ENCODE results near the gene HRH1.
"Not testable (repeated sequence)": the region's sequence is repeated elsewhere in the genome, so short reads cannot be mapped to it uniquely, and the experiment has no call there.

HRH1 gene, protein sequence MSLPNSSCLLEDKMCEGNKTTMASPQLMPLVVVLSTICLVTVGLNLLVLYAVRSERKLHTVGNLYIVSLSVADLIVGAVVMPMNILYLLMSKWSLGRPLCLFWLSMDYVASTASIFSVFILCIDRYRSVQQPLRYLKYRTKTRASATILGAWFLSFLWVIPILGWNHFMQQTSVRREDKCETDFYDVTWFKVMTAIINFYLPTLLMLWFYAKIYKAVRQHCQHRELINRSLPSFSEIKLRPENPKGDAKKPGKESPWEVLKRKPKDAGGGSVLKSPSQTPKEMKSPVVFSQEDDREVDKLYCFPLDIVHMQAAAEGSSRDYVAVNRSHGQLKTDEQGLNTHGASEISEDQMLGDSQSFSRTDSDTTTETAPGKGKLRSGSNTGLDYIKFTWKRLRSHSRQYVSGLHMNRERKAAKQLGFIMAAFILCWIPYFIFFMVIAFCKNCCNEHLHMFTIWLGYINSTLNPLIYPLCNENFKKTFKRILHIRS

DNA sequence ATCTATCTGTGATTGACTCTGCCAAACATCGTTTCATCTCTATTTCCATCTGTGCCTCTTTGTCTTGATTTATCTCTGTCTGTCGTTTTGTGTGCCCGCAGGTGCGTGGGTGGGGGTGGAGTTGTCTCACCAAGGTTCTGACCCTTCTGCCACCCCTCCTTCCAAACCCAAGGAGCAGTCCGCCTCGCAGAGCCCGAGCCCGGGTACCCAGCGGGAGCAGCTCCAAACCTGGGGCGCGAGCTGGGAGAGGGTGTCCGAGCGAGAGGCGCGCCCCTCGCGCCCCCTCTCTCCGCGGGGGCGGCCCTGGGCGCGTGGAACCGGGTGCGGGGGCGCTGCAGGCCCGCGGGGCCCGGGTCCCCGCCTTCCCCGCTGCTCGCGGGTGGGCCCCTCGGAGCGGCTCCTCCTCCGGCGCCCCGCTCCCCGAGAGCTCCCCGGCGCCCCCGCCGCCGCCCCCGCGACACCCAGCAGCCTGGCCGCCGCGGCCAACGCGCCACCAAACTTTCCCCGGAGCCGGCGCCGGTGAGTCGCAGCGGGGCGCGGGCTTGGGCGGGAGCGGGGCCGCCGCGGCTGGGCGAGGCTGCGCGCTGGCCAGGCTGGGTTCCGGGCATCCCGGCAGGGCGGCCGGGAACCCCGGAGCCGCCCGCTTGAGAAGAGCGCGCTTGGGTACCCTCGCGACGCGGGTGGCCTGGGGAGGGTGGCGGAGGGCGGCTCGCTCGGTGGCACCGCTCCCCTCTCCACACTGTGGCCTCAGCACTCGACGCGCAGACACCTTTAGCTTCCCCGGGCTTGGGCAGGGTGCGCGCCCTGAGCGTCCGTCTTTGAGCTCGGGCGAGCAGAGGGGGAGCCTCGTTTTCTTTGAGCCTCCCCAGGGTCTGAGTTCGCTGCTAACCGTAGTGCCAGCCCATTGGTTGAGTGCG, at the start of gene HRH1:
HRH1 (plus strand) TSS at position 458 of the 917 bp plus-strand sequence. CDS start 104,545 bp downstream, outside the sequence.
- no peak for DNase-seq (ENCODE audit: low spot score)
- FAIRE-seq = no peak

DNA sequence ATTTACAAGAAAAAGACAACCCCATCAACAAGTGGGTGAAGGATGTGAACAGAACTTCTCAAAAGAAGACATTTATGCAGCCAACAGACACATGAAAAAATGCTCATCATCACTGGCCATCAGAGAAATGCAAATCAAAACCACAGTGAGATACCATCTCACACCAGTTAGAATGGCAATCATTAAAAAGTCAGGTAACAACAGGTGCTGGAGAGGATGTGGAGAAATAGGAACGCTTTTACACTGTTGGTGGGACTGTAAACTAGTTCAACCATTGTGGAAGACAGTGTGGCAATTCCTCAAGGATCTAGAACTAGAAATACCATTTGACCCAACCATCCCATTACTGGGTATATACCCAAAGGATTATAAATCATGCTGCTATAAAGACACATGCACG, 41.0 kb upstream of the HRH1 start:
- not testable (repeated sequence) for FAIRE-seq; DNase-seq (ENCODE audit: low spot score)

DNA sequence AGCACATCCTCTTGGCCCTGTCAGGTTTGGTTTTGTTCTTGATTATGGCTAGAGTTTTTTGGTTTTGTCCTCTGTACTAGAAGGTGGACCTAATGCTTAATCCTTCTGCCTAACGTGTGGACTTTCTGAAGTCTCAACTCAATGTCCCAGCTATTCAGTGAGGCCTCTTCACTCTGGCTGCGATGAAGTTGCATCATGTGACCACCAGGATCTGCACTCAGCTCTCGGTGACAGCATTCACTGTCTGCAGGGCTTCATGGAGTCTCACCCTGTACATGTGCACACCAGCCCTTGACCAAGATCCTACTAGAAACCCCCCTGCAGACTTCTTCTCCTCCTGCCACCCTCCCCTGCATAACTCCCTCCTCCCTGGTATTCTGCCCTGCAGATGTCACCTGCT, 38.7 kb upstream of the HRH1 start:
- DNase-seq (ENCODE audit: low spot score) (no peak), FAIRE-seq (no peak)

DNA sequence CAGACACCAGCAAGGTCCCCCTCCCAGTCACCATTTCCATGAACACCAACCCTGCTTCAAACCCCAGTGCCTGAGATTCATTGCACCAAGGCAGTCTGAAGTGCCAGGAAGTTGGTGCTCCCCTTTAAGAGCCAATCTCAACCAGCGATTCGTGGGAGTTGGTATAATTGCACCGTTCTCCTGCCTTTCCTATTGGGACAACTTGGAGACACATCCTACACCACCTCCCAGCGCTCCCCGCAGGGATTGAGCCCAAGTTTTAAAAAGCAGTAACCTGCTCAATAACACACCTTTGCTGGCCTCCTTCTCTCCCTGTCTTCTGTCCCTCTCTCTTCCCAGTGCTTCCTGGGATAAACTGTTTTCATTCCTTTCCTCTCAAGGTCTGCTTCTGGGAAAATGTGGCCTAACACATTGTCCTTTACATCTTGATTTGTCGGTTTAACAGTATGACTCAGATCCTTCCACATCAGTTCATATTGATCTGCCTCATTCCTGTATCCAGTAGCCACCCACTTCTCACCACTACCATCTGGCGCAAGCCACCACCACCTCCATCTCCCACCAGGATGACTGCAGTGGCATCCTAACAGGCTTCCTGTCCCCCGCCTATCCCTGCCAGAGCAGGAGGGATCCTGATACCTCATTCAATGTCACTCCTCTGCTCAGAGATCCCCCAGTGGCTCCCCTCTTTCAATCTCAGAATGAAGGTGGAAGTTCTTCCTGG, 37.8 kb upstream of the HRH1 start:
- FAIRE-seq (no peak), DNase-seq (ENCODE audit: low spot score) (no peak)

DNA sequence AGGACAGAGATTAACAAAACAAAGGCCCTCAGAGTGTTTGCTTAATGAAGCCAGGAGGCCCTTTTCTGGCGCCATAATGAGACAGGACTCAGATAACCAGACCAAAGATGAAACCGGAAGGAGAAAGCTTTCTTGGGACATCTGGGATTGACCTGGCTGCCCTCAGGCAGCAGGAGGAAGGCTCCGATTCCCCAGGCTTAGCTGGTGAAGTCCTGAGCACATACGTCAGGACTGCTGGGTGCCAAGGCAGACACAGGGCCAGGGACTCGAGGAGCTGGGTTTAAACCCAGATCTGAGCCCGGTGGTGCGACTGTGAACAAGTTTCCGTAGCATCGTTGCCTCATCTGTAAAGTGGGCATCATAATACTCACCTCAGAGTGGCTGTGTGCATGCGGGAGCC, 36.7 kb upstream of the HRH1 start:
- FAIRE-seq = no peak
- no peak for DNase-seq (ENCODE audit: low spot score)

DNA sequence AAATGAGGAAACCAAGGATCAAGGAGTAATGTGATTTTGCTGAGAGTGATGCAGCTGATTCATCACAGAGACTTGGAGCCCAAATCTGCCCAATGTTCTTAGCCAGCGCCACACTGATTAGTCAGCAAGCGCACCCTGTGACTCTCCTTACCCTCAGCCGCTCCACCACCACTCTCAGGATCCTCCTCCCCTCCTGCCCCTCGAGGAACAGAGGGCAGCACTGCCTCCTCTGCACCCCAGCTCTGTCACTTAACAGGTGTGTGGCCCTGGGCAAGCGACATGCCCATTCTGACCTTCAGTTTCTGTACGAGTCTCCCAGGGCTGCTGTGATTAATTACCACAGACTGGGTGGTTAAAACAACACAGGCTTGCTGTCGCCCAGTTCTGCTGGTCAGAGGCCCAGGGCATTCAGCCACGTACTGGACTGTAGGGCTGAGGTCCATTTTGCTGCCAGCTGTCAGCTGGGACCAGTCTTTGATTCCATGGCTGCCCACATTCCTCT, 36.1 kb upstream of the HRH1 start:
- no peak for FAIRE-seq
- DNase-seq (ENCODE audit: low spot score) = no peak

DNA sequence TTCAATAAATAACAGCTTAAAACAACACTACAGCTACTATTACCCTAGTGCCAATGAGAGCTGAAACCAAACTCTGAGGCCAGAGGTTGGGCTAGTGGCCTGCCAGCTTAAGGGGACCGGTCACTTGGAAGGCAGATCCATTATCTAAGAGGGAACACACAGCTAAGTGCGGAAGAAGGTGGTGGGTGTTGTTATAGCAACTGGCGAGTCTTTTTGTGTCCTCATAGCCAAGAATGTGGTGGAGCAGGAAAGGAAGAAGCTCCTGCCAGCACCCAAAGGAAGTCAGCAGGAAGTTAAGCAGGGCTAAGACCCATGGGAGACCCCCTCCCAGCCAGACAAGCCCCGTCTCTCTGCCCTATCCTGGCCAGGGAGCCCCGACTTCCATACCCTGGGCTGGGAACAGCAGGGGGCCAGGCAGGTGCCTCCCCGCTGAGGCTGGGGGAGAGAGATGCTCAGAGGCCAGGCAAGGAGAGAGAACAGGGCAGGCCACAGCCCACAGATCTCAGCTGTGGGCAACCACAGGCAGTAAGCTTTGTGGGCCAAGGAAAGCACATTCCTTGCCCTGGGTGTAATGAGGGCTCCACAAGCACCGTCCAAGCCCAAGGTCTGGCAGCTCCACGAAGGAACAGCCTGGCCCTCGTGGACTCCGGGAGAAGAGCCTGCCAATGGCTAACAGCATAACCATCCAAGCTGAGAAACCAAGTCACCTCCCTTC, 34.0 kb upstream of the HRH1 start:
- no peak for FAIRE-seq

DNA sequence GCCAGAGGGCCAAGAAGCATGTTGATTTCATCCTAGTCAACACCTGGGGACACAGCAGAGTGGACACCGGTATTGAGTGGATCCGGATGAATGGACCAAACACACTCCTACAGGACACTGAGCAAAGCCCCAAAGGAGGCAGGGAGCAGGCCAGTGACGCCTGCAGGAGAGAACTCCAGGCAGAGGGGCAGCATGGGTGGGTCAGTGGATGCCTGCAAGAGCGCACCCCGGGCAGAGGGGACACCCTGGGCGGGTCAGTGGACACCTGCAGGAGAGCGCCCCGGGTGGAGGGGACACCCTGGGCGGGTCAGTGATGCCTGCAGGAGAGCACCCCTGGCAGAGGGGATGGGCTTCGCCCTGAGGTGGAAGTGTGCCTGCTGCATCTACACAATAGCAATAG, 27.6 kb upstream of the HRH1 start:
- DNase-seq (ENCODE audit: low spot score) (no peak), FAIRE-seq (no peak)

More for the DNA sequence above, 34.0 kb upstream of the HRH1 start:
- DNase-seq (ENCODE audit: low spot score) = no peak

DNA sequence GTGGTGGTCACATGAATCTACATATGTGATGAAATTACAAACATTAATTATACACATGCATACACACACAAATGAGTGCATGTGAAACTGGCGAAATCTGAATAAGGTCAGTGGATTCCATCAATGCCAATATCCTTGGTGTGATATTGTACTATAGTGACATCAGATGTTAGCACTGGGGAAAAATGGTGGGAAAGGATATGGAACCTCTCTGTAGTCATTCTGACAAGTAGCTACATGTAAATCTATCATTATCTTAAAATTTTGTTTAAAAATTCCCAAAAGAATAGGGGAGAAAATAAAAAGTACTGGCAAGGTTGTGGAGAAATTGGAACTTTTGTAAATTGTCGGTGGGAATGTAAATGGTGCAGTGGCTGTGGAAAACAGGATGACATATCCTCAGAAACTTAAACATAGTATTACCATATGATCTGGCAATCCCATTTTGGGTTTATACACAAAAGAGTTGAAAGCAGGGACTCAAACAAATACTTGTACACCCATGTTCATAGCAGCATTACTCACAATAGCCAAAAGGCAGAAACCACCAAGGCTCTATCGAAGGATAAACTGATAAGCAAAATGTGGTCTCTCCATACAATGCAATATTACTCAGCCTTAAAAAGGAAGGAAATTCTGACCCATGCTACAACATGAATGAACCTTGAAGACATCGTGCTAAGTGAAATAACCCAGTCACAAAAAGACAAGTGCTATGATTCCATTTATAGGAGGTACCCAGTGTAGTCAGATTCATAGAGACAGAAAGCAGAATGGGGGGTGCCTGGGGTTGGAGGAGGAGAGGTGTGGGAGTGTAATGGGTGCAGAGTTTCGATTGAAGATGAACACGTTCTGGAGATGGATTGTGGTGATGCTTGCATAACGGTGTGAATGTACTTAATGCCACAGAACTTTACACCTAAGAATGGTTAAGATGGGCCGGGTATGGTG, 25.3 kb upstream of the HRH1 start:
- no peak for FAIRE-seq

DNA sequence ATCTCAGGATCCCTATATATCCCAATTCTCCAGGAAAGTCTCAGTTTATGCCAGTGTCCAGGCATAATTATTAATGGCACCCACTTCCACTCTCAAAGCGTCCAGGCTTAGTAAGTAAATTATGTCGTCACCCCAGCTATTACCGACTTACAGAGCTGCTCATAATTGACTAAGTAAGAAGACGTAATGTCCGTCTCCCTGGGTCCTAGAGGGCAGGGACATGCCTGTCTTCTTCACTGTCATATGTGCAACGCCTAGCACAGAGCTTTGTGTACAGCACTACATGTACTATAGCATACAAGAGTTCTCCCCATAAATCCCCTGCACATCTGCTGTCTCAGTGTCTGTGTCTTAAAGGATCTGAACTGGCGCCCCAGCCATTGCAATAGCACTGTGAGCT, 23.9 kb upstream of the HRH1 start:
- FAIRE-seq = no peak
- DNase-seq (ENCODE audit: low spot score) = no peak

More for the DNA sequence above, 25.3 kb upstream of the HRH1 start:
- no peak for DNase-seq (ENCODE audit: low spot score)

DNA sequence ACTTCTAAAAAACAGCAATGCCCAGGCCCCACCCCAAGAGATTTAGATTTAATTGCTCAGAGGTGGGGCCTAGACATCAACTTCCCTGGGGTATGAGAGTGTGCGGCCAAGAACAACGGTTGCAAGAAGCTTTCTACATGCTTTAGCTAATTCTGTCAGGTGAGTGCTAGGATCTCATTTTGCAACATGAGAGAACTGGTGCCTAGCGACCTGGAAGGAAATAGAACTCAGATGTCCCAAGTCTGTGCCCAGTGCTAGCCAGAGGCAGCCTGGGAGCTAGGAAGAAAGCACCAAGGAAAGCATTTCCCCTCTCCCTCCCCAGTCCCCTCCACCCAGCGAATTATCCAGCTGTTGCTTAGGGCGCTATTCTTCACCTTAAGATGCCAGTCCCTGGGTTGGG, 22.9 kb upstream of the HRH1 start:
- FAIRE-seq (no peak), DNase-seq (ENCODE audit: low spot score) (no peak)

DNA sequence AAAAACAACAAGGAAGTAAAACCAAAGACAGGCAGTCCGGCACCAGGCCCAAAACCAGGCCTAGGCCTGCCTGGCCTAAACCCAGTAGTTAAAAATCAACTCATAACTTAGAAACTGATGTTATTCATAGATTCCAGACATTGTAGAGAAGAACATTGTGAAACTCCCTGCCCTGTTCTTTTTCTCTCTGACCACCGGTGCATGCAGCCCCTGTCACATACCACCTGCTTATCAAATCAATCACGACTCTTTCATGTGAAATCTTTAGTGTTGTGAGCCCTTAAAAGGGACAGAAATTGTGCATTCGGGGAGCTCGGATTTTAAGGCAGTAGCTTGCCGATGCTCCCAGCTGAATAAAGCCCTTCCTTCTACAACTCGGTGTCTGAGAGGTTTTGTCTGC, 22.4 kb upstream of the HRH1 start:
- FAIRE-seq; DNase-seq (ENCODE audit: low spot score): not testable (repeated sequence)

DNA sequence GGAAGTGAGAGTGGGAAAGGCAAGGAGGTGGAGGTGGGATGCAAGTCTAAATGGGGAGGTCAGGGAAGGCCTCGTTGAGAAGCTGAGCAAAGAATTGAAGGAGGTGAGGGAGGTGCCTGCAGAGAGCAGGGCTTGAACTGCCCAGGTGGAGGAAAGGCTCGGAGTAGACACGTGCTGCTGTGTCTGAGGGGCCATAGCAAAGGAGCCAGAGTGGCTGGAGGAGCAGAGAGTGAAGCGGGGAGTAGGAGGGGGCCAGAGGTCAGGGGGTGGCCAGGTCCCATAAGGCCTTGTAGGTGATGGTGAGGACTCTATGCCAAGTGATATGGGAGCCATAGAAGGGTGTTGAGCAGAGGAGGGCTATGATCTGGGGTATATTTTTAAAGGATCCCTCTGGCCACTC, 21.4 kb upstream of the HRH1 start:
- no peak for DNase-seq (ENCODE audit: low spot score)
- no peak for FAIRE-seq

DNA sequence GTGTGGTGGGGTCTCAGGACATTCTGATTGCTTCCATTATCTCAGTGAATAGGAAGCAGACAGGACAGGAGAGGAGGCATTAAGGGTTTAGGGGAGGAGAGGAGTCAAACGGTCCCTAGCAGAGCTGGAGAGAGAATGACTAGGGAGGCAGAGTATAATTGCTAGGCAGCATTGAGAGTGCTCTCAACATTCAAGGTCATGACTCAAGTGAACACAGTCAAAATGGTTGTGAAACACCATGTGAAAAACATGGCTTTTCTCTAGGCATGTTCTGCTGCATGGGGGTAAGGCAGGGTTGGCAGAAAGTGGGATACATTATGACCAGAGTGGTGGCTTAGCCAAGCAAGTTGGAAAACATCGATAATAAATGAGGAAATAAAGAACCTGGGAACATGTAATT, 19.5 kb upstream of the HRH1 start:
- FAIRE-seq (no peak), DNase-seq (ENCODE audit: low spot score) (no peak)

DNA sequence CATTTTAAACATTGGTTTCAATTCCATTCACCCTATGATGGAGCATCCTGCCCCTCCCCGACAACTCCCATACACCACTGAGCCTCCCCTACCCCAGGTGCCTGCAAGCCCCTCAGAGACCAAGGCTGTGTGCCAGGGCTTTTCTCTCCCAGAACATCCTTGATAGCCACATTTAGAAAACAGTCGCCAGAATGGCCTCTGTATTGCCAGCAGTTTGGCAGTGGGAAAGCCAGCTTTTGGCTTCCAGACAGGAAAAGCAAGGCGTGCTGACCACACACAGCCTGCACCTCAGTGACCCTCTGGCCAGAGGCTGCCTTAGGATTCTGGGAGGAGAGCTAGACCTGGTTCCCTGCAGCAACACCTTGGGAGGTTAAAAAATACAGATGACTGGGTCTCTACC, 18.2 kb upstream of the HRH1 start:
- FAIRE-seq (no peak), DNase-seq (ENCODE audit: low spot score) (no peak)

DNA sequence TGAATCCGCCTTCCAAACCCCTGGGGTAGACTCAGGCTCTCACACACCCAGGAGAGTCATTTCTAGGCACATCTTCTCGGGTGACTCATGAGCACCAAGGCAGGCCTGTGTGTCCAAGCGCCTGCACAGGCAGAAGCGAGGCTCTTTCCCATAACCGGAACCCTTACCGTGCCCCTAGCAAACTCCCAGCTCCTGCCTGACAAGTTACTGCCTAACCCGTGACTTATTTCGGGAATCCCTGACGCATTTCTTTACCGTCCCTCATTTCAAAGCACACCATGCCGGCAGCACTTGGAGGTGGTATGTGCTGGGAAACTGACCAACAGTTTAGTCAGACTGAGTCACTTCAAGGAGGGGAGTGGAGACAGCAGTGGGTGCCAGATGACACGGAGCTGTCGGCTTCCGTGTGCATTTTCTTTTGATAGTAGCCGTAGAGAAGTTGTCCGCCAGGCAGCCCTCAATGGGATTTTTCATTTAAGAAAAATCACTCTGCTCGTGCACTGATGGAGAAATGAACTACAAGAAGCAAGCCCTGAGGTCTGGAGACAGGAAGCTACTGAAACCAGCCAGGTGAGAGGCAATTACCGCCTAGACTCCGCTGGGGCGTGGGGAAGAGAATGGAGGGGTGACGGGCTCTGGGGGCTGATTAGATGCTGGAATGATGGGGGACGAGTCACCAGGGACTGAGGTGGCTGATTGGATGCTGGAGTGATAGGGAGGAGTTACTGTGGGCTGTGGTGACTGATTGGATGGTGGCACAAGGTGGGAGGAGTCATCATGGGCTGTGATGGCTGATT, 17.3 kb upstream of the HRH1 start:
- peak; percentile 100 for FAIRE-seq
- peak; percentile 98 for DNase-seq (ENCODE audit: low spot score)

DNA sequence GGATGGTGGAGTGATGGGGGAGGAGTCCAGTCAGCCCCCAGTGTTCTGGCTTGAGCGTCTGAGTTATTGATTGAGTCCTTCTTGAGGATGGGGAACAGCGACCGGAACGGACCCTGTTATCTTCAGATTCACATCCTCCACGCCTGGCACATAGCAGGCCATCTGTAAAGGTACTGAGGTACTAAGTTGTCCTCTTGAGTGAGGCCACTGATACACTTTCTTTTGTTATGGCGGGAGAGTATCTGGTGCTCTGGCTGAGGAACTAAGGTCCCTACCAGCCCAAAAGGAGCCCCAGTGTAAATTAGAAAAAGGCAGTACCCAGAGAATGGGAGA, 16.7 kb upstream of the HRH1 start:
- FAIRE-seq = no peak
- DNase-seq (ENCODE audit: low spot score) = no peak

DNA sequence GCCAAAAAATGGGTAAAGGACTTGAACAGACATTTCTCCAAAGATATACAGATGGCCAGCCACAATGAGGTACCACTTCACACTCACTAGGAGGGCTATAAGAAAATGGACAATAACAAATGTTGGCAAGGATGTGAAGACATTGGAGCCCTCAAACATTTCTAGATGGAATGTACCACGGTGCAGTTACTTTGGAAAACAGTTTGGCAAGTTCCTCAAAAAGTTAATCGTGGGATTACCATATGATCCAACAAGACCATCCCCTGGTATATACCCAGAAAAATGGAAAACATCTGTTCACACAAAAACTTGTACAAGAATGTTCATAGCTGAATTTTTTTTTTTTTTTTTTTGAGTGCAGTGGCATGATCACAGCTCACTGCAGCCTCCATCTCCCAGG, 15.9 kb upstream of the HRH1 start:
- FAIRE-seq (no peak), DNase-seq (ENCODE audit: low spot score) (no peak)
